MM.1S (cell line): ENCODE measurements around the gene STRADA.

ENCODE experiments used
- DNase-seq: peaks from one replicate; pipeline ENCODE4 v3.0.0-alpha.2; 2015
- H2AFZ ChIP-seq: fragments of 300-600 bp; sonication (generic); 2 replicates; pipeline ENCODE4 v1.6.0; 2016; ENCODE audit warnings: antibody characterized with exemption, low read length
- H3F3A ChIP-seq: fragments of 300-600 bp; sonication (generic); 2 replicates; pipeline ENCODE4 v1.6.1; 2016; ENCODE audit warnings: mild to moderate bottlenecking, antibody characterized with exemption, low read length, moderate library complexity, mixed read lengths; ENCODE audit not compliant: insufficient read depth
- H3K27ac ChIP-seq: fragments of 300-600 bp; sonication (generic); 2 replicates; pipeline ENCODE4 v1.5.1; 2016; ENCODE audit warnings: mild to moderate bottlenecking, low read length
- H3K27me3 ChIP-seq: fragments of 300-600 bp; sonication (generic); replicated peaks from 2 replicates; pipeline ENCODE4 v1.6.0; 2016; ENCODE audit warnings: low read length; ENCODE audit not compliant: insufficient read depth
- H3K36me3 ChIP-seq: fragments of 300-600 bp; sonication (generic); replicated peaks from 2 replicates; pipeline ENCODE4 v1.6.1; 2016; ENCODE audit warnings: mild to moderate bottlenecking, low read length, mixed read lengths; ENCODE audit not compliant: insufficient read depth
- H3K4me1 ChIP-seq: fragments of 300-600 bp; sonication (generic); 2 replicates; pipeline ENCODE4 v1.6.1; 2016; ENCODE audit warnings: low read length, mixed read lengths
- H3K4me2 ChIP-seq: fragments of 300-600 bp; sonication (generic); 2 replicates; pipeline ENCODE4 v1.6.0; 2016; ENCODE audit warnings: low read depth, low read length
- H3K4me3 ChIP-seq: fragments of 300-600 bp; sonication (generic); 2 replicates; pipeline ENCODE4 v1.5.1; 2016; ENCODE audit warnings: low read length, mixed read lengths
- H3K79me2 ChIP-seq: fragments of 300-600 bp; sonication (generic); 2 replicates; pipeline ENCODE4 v1.6.1; 2016; ENCODE audit warnings: mixed run types, low read length, mixed read lengths
- H3K9ac ChIP-seq: fragments of 300-600 bp; sonication (generic); 2 replicates; pipeline ENCODE4 v1.6.1; 2016; ENCODE audit warnings: low read length, mixed read lengths
- H3K9me2 ChIP-seq: fragments of 300-600 bp; sonication (generic); replicated peaks from 2 replicates; pipeline ENCODE4 v1.6.1; 2016; ENCODE audit warnings: mild to moderate bottlenecking, low read length, mixed read lengths; ENCODE audit not compliant: insufficient read depth
- H3K9me3 ChIP-seq: fragments of 300-600 bp; sonication (generic); replicated peaks from 2 replicates; pipeline ENCODE4 v1.6.1; 2016; ENCODE audit warnings: mild to moderate bottlenecking, low read length, mixed read lengths; ENCODE audit not compliant: insufficient read depth
- H4K20me1 ChIP-seq: fragments of 300-600 bp; sonication (generic); 2 replicates; pipeline ENCODE4 v1.6.1; 2016; ENCODE audit warnings: mild to moderate bottlenecking, low read length, moderate library complexity, mixed read lengths; ENCODE audit not compliant: insufficient read depth
- EZH2 ChIP-seq: fragments of 300-600 bp; sonication (generic); optimal IDR thresholded peaks from 2 replicates; pipeline ENCODE3; 2017; ENCODE audit warnings: low read depth, mild to moderate bottlenecking, antibody characterized with exemption, low read length, mixed read lengths
- EZH2phosphoT487 ChIP-seq: fragments of 300-600 bp; sonication (generic); IDR thresholded peaks from 2 replicates; pipeline ENCODE4 v1.6.1; 2018; ENCODE audit warnings: antibody characterized with exemption, low read length
- TF ChIP-seq, protein P1 (sequence below): fragments of 300-600 bp; sonication (generic); IDR thresholded peaks from 2 replicates; pipeline ENCODE4 v1.5.1; 2016; ENCODE audit warnings: antibody characterized with exemption, low read length, mixed read lengths

Gene STRADA

GRCh38 chr17:63653050-63653449, 88.5 kb downstream of the STRADA start:
- H3K79me2 ChIP-seq: no peaks in the 10 kb centered on the region
- H3K4me2 ChIP-seq: no peak overlapping the region
- no peak overlapping the region for H3K4me3 ChIP-seq
- no peaks in the 10 kb centered on the region for H3K36me3 ChIP-seq
- H3F3A ChIP-seq: no peaks in the 10 kb centered on the region
- no peak overlapping the region for H3K9ac ChIP-seq
- H4K20me1 ChIP-seq: 0 out of 2 replicates have a peak, but pooled peaks cover 3% of the 10 kb centered on the region
- H3K9me3 ChIP-seq: no peaks in the 10 kb centered on the region
- TF ChIP-seq, protein P1, sequence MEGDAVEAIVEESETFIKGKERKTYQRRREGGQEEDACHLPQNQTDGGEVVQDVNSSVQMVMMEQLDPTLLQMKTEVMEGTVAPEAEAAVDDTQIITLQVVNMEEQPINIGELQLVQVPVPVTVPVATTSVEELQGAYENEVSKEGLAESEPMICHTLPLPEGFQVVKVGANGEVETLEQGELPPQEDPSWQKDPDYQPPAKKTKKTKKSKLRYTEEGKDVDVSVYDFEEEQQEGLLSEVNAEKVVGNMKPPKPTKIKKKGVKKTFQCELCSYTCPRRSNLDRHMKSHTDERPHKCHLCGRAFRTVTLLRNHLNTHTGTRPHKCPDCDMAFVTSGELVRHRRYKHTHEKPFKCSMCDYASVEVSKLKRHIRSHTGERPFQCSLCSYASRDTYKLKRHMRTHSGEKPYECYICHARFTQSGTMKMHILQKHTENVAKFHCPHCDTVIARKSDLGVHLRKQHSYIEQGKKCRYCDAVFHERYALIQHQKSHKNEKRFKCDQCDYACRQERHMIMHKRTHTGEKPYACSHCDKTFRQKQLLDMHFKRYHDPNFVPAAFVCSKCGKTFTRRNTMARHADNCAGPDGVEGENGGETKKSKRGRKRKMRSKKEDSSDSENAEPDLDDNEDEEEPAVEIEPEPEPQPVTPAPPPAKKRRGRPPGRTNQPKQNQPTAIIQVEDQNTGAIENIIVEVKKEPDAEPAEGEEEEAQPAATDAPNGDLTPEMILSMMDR: no peak
- TF ChIP-seq EZH2phosphoT487 (no peak), EZH2 (no peak)
- H3K27ac ChIP-seq: no peak overlapping the region
- H3K4me1 ChIP-seq: no peaks in the 10 kb centered on the region
- no peaks in the 10 kb centered on the region for H3K27me3 ChIP-seq
- DNase-seq: no peak
- no peak overlapping the region for H2AFZ ChIP-seq
- no peaks in the 10 kb centered on the region for H3K9me2 ChIP-seq
